Measurements from ENCODE around the gene KIF25.

The KIF25 gene

DNA sequence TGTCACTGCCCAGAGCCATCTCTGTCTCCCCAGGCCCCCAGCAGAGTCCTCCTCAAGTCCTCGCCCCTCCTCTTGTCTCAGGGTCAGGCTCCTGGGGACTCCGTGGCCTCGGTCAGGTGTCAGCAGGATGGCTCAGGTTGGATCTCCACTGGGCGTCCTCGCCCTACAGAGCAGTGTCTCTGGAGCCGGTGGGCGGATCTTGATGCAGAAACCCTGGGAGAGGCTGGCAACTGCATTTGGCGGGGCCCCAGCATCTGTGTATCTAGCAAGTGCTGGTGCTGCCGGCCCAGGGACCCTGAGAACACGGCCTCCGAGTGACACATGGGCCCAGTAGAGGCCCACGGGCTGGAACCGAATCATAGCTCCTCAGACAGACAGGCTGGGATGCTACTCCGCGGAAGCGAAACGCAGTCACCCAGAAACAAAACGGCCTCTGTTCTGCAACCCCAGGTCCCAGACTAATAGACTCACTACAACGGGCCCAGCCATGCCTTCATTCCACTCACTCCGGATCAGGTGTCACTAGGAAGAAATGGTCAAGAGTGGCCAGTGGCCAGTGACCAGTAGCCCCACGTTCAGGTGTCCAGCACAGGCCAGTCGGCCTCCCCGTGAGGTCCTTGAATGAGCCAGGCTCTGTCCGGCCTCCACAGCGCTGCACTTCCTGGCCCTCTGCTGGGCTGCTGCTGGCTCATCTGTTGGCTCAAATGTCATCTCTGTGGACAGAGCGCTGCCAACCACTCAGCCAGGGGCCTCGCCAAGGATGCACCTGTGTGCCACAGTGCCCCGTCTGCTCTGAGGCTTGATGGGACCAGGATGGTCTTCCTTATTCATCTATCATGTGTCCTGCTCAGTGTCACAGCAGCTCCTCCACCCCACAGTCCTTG lies 94.2 kb downstream of the KIF25 start:
- no peak for DNase-seq

DNA sequence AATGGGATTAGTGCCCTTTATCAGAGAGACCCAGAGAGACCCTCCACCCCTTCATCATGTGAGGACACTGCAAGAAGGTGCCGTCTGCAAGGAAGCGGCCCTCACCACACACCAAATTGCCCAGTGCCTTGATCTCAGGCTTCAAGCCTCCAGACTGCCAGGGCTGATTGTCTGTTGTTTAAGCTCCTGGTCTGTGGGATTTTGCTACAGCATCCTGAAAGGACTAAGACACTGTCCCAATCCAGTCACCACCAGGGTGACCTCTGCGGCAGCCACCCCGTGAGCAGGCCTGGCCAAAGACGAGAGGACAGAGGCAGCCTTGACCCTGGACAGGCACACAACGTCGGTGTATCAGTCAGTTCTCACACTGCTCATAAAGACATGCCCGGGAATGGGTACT lies 95.1 kb downstream of the KIF25 start:
- DNase-seq: no peak

DNA sequence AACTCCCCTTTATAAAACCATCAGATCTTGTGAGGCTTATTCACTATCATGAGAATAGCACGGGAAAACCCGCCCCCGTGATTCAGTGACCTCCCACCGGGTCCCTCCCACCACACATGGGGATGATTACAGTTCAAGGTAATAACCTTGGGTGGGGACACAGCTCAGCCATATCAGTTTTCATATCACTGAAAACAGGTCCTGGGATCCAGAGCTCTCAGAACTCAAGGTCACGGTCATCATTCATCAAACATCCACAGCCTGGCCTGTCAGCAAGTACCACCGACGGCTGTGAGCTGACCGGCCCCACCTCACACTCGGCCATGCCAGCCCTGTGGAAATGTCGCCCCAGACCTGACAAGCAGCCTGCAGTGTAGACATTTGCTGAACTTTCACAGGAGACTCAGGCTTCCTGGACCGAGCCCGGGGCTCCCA lies 95.6 kb downstream of the KIF25 start:
- no peak for DNase-seq

DNA sequence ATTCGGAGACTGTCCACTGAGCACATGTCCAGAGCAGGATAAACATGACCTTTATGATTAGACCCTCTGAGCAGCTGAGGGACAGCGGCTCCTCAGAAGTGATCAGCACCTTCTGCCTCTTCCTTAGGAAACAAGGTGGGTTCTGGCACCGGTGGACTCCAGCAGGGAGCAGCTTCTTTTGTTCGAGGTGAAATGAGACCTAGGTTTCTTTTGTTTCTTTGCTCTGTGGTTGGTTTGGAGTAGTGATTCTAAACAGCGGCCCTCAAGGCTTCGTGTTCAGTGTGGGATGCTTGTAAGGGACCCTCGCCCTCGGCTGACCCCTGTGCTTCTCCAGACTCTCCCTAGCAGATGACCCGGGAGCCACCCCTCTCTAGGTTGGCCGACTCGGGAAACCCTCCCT lies 96.2 kb downstream of the KIF25 start:
- DNase-seq: no peak
